NCI-H510A treated with DMSO at 0.1 percent for 48 hours (cell line): ENCODE measurements around the gene F12.
A peak's percentile ranks its signal among the peaks of the same experiment; 100 is the strongest.

Source experiments
- DNase-seq: peaks from one replicate; lab custom pipeline; 2025; lab: John Stamatoyannopoulos, UW

The F12 gene

GRCh38 chr5:177410575-177410974 lies 1.2 kb upstream of the F12 start:
- no peak for DNase-seq

GRCh38 chr5:177405805-177406204 lies 3.6 kb downstream of the F12 start:
- DNase-seq, result no peak

- DNase-seq, result no peak
These were observed 4.1 kb downstream of the F12 start for GRCh38 chr5:177405312-177405711.

GRCh38 chr5:177404641-177405179 lies 4.7 kb downstream of the F12 start:
- no peak for DNase-seq

- DNase-seq, result peak; percentile 38
These were observed 5.3 kb downstream of the F12 start for GRCh38 chr5:177403792-177404640.

- DNase-seq, result no peak
These were observed 6.1 kb downstream of the F12 start for GRCh38 chr5:177403102-177403791.

GRCh38 chr5:177402271-177403043 lies 6.9 kb downstream of the F12 start:
- DNase-seq, result peak; percentile 55

GRCh38 chr5:177399997-177400868 lies 9.1 kb downstream of the F12 start, which contains the start of gene PFN3:
PFN3 (minus strand) TSS chr5:177400661; CDS start chr5:177400576, 85 bp downstream.
- DNase-seq, result no peak

- no peak for DNase-seq
These were observed 11.4 kb downstream of the F12 start for GRCh38 chr5:177397875-177398390.

- no peak for DNase-seq
These were observed 12.6 kb downstream of the F12 start for GRCh38 chr5:177396807-177397206.

GRCh38 chr5:177396078-177396477 lies 13.3 kb downstream of the F12 start:
- no peak for DNase-seq

- DNase-seq, result no peak
These were observed 15.4 kb downstream of the F12 start for GRCh38 chr5:177393990-177394389.

GRCh38 chr5:177393206-177393765 lies 16.1 kb downstream of the F12 start:
- DNase-seq, result no peak

GRCh38 chr5:177392765-177393164 lies 16.6 kb downstream of the F12 start:
- no peak for DNase-seq

- DNase-seq, result peak; percentile 64
These were observed 18.7 kb downstream of the F12 start for GRCh38 chr5:177390363-177391300.

GRCh38 chr5:177389241-177390169 lies 19.9 kb downstream of the F12 start:
- DNase-seq, result no peak

- no peak for DNase-seq
These were observed 20.8 kb downstream of the F12 start for GRCh38 chr5:177388521-177389052.

- DNase-seq, result no peak
These were observed 22.0 kb downstream of the F12 start for GRCh38 chr5:177387405-177387804.
